HG03342 (cell line): ENCODE measurements around the gene TMSB15A.
"Not testable (repeated sequence)": the region's sequence is repeated elsewhere in the genome, so short reads cannot be mapped to it uniquely, and the experiment has no call there.

Experiments
- ATAC-seq: cut with Tn5 transposase; IDR thresholded peaks from one replicate; pipeline ENCODE4 v1.9.1; 2021; ENCODE audit warnings: mild to moderate bottlenecking, moderate library complexity; ENCODE audit not compliant: unreplicated experiment

Gene TMSB15A

DNA sequence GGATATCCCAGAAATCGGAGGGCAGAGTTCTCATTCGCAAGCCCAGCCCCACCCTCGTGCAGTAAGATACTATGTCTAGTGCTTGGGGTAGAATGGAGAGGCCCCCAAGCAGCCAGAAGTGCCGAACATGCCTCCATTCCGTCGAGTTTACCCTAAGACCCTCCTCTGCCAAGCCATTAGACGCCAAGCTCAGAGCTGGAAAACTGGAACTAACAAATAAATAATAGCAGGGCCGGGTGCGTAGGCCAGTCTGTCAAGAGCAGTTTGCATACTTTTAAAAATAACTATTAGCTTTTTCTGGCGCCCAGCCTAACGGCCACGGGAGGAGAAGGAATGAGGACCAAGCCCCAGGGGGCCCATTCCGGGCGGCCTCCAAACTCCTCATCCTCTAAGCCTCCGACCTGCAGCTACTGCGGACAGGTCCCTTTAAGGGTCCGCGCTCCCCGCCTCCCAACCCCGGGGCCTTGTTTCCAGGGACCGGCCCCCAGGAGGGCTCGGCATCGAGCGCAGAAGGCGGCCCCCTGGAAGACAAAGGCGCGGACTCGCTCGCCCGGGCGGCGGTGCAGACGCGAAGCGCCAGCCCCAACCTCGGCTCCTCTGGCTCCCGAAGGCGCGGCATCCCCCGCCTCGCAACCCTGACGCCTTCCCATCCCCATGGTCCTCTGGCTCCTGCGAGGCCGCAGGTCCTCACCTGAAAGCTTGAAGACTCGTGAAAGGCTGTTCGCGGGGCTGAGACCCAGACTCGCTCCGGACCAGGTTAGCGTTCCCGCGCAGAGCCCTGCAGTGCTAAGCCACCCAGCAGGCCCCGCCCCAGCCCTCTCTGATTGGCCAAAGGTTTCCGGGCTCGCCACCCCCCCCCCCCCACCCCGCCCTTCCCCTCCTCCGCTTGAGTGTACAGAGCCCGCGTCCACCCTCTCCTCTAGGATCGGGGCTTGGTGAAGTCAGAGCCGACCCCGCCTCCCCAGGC, at the start of gene TMSB15A:
TMSB15A (minus strand) TSS at position 765 of the 967 bp plus-strand sequence.
- no peak for ATAC-seq

DNA sequence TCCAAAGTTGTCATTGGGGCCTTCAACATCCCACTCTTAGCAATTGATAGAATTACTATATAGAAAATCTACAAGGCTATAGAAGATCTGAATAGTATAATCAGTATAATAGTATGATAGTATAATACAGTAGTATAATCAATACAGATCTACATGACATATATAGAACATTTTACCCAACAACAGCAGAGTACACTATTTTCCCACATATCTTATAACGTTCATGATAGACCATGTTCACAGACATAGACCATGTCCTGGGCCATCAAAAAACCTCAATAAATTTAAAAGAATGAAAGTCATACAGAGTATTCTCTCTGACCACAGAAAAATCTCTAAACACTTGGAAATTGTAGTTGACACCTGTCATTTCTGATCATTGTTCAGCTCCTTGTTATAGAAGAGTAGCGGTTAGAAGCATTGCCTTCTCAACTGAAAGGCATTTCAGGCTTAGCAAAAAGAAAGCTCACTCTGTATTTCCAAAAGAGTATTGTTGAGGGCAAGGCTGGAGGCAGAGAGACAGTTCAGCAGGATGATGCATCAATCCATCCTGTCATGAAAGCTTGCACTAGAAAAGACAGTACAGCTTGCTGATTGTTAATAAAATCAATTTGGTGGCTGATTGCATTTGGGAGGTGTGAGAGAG, 44.0 kb upstream of the TMSB15A start:
- ATAC-seq = no peak

DNA sequence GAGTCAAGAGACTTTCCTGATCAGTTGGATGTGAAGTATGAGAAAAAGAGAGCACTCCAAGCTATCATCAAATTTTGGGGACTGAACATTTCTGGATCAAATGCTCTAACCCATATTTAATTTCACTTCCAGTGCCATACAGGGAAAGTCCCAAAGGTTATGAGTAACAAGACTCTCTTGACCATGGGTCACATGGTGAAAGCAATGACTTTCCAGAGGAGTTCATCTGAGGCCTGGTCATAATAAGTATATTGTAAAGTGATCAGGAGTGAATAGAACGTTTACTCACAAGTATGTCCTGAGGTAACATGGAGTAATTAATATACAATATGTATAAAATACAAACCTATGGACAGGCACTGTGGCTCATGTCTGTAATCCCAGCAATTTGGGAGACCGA, 42.1 kb upstream of the TMSB15A start:
- ATAC-seq = no peak

DNA sequence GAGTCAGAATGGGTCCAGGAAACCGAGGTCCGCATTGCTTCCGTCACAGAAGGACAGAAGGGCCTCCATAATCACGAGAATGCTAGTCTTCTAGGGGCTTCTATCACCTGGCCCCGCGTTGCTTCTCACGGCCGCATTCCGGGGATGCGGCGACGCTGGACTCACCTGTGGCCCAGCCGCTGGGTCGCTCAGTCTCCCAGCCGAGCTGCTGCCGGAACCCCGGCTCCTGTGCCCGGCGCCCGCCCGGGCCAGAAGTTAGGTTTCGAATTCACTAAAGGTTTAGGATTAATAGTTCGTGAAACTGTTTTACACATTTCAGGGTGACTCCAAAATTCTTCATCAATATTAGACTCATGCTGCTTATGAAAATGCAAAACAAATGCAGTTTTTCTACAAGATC, 31.7 kb upstream of the TMSB15A start:
- ATAC-seq = no peak

DNA sequence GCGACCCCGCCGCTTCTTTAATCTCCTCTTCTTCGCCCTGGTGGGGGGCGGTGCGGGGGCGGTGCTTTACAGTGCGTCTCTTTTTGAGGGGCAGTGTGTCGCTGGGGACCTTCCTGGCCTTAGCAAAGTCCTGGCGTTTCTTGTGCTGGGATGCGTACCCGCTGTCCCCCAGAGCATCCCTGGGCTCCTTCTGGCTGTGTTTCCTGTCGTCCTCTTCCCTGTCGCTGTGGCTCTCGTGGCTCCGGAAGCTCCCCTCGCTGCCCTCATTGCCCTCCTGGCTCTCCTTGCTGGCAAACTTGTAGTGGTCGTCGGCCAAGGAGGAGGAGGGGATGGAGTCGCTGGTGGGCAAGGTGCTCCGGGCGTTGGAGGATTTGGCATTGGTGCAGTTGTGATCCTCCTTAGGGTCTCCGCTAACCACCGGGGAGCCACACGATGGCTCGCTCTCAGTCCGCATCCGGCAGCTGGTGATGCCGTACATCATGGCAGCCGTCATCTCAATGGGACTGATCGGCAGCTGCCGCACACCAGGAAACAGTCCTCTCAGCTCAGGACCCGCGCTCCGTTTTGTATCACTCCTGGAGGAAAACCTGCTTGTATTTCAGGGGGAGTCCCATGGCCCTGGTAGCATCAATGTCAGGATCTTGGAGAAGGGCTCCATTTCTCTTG, 30.4 kb upstream of the TMSB15A start:
- ATAC-seq = no peak

DNA sequence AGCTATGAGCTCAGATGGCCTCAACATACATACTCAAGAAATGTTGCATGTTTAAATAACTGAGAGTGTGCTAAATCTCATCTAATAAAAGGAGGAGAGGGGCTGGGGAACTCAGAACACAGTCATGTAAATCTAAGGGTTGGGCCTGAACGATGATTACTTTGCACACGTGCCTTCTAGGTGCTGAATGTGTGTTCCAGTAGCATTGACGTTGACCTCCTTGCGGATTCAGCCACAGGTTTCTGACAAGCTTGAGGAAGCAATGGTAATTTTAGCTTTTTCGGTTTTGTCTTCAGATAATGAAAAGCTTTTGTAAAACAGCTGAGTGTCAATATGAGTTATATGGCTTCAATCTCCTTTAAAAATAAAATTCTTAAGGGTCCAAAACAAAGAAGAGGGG, 29.6 kb upstream of the TMSB15A start:
- not testable (repeated sequence) for ATAC-seq

DNA sequence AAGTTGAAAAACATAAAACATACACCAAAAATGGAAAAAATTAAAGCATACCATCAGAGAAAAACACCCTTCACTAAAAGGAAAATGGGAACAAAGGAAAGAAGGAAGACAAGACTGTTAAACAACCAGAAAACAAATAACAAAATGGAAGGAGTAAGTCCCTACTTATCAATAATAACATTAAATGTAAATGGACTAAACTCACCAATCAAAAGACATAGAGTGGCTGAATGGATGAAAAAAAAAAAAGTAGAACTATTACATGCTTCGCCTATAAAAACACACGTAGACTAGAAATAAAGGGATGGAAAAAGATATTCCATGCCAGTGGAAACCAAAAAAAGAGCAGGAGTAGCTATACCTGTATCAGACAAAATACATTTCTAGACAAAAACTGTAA, 19.4 kb upstream of the TMSB15A start:
- ATAC-seq = no peak

DNA sequence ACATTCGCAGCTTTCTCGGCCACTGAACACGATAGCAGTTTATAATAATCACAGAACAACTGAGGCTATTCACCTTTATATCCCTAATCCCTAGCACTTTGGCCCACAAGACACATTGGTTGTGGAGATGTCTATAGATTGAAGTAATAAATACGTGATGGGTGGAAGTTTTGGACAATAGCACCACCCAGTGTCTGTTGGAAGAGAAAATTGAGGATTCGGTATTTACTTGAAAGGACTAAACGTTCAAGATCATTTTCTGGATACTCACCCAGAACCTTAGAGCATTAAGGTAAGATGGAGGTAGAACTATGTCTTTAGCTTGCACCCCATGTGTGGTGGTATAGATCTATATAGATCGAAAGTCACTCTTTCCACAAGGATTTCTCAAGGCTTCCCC, 787 bp upstream of the TMSB15A start:
- ATAC-seq = no peak

DNA sequence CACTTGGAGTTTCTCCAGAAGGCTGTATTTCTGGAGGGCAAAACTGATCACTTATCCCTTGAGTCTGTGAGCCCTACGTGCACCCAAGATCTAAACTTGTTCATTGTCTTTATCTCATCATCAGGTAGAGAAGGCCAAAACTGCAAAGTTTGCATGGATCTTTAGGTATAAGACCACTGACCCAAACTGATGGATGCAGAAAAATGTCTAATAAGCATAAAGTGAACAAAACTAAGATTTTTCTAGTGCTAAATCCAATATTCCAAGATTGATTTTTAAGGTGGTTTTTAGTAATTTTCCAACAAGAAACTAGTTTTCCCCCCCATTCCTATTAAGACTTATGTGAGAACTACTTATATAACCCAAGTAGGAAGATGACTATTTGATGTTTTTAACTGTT, 2.0 kb downstream of the TMSB15A start:
- ATAC-seq = no peak

DNA sequence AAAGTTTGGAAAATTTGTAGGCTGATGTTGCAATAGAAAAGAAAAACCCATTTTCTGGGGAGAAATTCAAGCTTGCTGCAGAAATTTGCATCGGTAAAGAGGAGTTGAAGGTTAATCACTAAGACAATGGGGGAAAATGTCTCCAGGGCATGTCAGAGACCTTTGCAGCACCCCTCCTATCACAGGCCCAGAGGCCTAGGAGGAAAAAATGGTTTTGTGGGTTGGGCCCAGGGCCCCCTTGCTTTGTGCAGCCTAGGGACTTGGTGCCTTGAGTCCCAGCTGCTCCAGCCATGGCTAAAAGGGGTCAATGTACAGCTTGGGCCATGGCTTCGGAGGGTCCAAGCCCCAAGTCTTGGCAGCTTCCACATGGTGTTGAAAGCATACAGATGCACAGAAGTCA, 17.8 kb downstream of the TMSB15A start:
- ATAC-seq = no peak

DNA sequence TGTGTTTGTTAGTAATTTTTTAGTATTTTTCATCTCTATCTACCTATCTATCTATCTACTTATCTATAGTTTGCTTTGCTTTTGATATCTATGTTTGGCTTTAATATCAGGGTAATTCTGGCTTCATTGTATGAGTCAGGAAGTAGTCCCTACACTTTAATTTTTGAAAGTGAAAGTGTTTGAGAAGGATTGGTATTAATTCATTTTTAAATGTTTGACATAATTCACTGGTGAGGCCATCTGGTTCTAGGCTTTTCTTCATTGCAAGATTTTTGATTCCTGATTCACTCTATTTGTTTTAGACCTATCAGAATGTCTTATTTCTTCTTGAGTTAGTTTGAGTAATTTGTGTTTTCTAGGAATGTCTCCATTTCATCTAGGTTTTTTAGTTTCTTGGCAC, 24.8 kb downstream of the TMSB15A start:
- no peak for ATAC-seq

DNA sequence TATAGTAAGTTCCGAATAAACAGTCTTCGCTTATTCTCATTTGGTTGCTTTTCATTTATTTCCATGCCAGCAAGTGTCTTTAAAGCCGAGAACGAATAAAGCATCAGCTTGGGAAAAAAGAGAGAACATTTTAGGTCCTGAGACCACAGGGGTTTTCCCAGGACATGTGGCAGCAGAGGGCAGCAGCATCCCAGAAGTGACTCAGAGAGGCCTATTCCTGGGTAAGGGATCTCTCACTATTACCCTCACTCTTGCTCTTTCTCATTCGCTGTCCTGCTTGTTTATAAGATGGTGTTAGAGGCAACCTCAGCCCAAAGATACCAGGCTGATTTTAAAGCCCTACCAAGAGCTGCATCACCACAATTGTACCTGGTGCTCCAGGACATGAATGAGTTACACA, 37.8 kb downstream of the TMSB15A start:
- not testable (repeated sequence) for ATAC-seq

DNA sequence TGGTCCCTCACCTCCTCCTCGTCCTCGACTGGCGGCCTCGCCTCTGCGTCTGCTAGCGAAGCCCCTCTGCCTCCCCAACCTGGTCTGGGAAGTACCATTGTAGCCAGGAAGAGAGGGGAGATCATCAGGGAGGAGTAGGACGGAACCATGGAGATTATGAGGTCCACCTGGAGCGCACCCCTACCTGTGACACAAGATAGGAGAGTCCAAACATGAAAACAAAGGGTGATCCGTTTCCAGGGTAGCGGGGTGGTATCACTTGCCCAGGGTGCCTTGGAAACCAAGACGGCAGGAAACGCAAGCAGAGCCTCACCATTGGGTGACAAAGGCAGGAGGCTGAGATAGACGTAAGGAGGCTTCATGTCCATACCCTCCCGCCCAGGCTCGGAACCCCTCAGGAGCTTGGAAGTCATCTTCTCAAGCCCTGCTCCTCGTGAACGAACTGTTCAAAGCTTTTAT, 44.7 kb downstream of the TMSB15A start, which contains the start of gene TCP11X2:
TCP11X2 (minus strand) TSS at position 51 of the 459 bp plus-strand sequence.
- not testable (repeated sequence) for ATAC-seq

DNA sequence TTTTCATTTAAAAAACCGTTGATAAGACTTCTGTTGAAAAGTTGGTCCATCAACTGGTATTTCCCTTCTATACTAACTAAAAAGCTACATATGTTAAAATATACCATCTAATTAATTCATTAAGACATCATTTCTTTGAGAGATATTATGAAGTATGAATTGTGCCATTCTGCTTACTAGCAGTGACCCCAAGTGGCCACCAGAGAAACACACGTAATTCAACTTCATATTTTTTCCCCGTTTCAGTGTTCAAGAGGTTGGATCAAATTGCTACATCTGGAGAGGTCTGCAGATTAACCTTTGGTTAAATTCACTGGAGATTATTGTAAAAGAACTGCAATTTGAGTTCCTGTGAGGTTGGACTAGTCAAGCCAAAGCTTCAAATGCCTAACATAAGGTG, 46.3 kb downstream of the TMSB15A start:
- not testable (repeated sequence) for ATAC-seq
